Body of pancreas (tissue), 4 donors: Measurements from ENCODE around the gene MAP2. TPM values are rescaled to one million over a fixed set of nuclear protein-coding genes. Genes with fewer than 3 reads are reported as not detected.

ENCODE experiments used
- ATAC-seq: fragments of 150-250 bp; one replicate; pipeline ENCODE4 v1.9.1; 2016
- DNase-seq, 4 donors: peaks; one replicate each; pipeline ENCODE4 v3.0.0-alpha.2; 2019
- H3K27ac ChIP-seq, 4 donors: fragments of 200-600 bp; sonication (generic); 1 replicate in 3 of 4; 2 replicates in 1 of 4; pipeline versions ENCODE4 v1.5.1 to v1.6.1; 2016 to 2019; ENCODE audit warnings: mild to moderate bottlenecking in 1 of 4, mixed read lengths in 1 of 4, moderate library complexity in 1 of 4
- H3K27me3 ChIP-seq, 2 donors: fragments of 200-600 bp; sonication (generic); one replicate each; pipeline ENCODE4 v1.6.0; 2016; ENCODE audit warnings: mild to moderate bottlenecking in 1 of 2
- H3K36me3 ChIP-seq, 2 donors: fragments of 200-600 bp; sonication (generic); replicated peaks in 1 of 2; 2 replicates each; pipeline ENCODE4 v1.5.1; 2016; ENCODE audit warnings: low read depth in 2 of 2; ENCODE audit not compliant: insufficient read depth in 1 of 2
- H3K4me1 ChIP-seq: fragments of 200-600 bp; sonication (generic); one replicate; pipeline ENCODE4 v1.6.0; 2016
- H3K4me3 ChIP-seq, 2 donors: fragments of 200-600 bp; sonication (generic); 1 replicate in 1 of 2; 2 replicates in 1 of 2; pipeline ENCODE4 v1.5.1; 2016 to 2019
- H3K9me3 ChIP-seq, 3 donors: fragments of 200-600 bp; sonication (generic); 1 replicate in 2 of 3; 2 replicates in 1 of 3; pipeline ENCODE4 v1.5.1; 2016
- CTCF ChIP-seq, 7 experiments: fragments of 450-650 bp in 4 of 7; fragments of 200-600 bp in 3 of 7; sonication (generic) in 3 of 7; IDR thresholded peaks; one replicate each; pipeline ENCODE4 v1.5.1; 2016 to 2019; ENCODE audit warnings: antibody characterized with exemption in 7 of 7
- POLR2A ChIP-seq, 3 donors: fragments of 450-650 bp; IDR thresholded peaks; one replicate each; pipeline ENCODE4 v1.6.1; 2016; ENCODE audit warnings: antibody characterized with exemption in 3 of 3, mild to moderate bottlenecking in 2 of 3
- WGBS, 2 donors: methylation state at CpG; one replicate each; pipeline ENCODE4 v1.1.5; 2017; 5-methylcytosine and 5-hydroxymethylcytosine counted together
- intact Hi-C: fragments of 100-400 bp; cut with DNase I; formaldehyde crosslinking; loops from one replicate; pipeline ENCODE4 v1.15.1; 2023
- total RNA-seq, 2 donors: library from RNA; depleted of rRNA; stranded (reverse); fragments of >200 nt; gene quantifications; one replicate each; pipeline ENCODE4 v1.1.0, GENCODE V29; 2016

MAP2 gene
- total RNA-seq, 2 donors from 2014 or later, result 14.2 to 32.9 TPM

DNA sequence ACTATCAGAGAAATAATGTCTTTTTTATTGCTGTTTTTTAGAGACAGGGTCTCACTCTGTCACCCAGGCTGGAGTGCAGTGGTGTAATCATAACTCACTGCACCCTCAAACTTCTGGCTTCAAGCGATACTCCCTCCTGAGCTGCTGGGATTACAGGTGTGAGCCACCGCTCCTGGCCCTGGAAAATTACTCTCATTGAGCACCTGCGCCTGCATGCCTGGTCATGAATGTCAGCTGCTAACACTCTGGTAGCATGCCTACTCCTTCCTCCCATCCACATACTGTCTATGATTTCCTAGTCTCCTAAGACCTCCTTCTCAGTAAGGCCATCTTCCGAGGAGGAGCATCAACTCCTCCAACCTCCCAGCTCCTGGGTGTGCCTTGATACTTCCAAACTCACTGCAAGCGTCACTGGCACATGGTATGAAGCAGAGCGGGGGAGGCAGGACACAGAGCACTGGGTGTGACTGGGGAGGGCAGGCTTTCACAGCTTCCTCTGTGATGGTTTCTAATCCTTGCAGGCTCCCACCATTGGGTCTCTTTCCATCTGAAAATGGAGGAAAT is 1.6 kb upstream of the MAP2 start:
- ATAC-seq (no peak), DNase-seq (no peak)
- Histone ChIP-seq H3K27me3 (no peaks in the 10 kb centered on the region), H3K27ac (no peak overlapping the region), H3K4me3 (no peak overlapping the region), H3K9me3 (no peaks in the 10 kb centered on the region), H3K4me1 (peaks cover 18% of the 10 kb centered on the region), H3K36me3 (no peaks in the 10 kb centered on the region)
- WGBS, 2 donors, result 92 to 94% methylated on average over 6 of the region's 6 CpGs
- TF ChIP-seq CTCF (IDR thresholded peaks at IDR 0.05), result no peak
- no peak for TF ChIP-seq POLR2A (IDR thresholded peaks at IDR 0.05)
- intact Hi-C loops, result no loop called here

GRCh38 chr2:209424199-209424701 is 403 bp downstream of the MAP2 start:
- DNase-seq, result peak; percentile 47 to 67 (median 56)
- no peaks in the 10 kb centered on the region for H3K36me3 ChIP-seq
- peak overlapping the region; percentile 28 to 73 for H3K4me3 ChIP-seq
- intact Hi-C loops, result no loop called here
- peaks cover 18% of the 10 kb centered on the region for H3K4me1 ChIP-seq
- H3K27ac ChIP-seq, result peak overlapping the region; percentile 54 to 75 (median 74)
- 0 to 1% methylated on average over 28 of the region's 28 CpGs for WGBS, 2 donors
- ATAC-seq, result peak; percentile 44
- H3K9me3 ChIP-seq, result no peaks in the 10 kb centered on the region
- no peak for TF ChIP-seq POLR2A (IDR thresholded peaks at IDR 0.05)
- H3K27me3 ChIP-seq, result no peaks in the 10 kb centered on the region

DNA sequence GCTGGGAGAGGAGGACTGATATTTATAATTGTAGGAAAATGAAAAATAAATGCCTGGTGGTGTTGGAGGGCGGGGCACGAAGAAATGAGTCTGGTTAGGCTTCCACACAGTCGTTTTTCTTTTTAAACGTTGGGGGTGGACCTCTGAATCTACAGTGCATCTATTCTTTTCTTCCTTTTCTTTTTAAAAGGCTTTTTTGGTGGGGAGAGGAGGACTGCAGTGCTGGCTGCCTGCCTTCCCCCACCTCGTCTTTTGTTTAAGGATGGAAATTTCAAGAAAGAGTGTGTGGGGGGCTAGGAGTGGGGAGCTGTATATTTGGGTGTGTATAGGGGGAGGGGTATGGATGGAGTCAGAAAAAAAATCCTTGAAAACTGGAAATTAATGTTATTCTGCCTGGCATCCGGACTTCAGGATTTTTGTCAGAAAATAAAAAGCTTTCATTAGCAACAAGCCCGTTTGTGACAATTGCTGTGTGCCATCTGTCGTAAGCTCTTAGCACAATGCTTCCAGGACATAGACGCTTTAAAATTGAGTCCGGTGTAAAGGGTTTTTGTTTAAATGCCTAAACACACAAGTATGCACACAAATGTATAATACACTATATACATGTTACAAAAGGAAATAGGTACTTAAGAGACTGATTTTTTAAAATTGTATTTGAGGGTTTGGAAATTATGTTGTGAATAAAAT is 1.1 kb downstream of the MAP2 start:
- ATAC-seq (no peak), DNase-seq (no peak)
- no peak for TF ChIP-seq POLR2A (IDR thresholded peaks at IDR 0.05)
- no peak for TF ChIP-seq CTCF (IDR thresholded peaks at IDR 0.05)
- intact Hi-C loops, result no loop called here
- H3K36me3 ChIP-seq, result no peaks in the 10 kb centered on the region
- H3K9me3 ChIP-seq, result no peaks in the 10 kb centered on the region
- peak overlapping the region in 1 of 2 donors; percentile 73 for H3K4me3 ChIP-seq
- H3K4me1 ChIP-seq, result peaks cover 18% of the 10 kb centered on the region
- peak overlapping the region; percentile 54 to 75 (median 74) for H3K27ac ChIP-seq
- H3K27me3 ChIP-seq, result no peaks in the 10 kb centered on the region
- 5 to 6% methylated on average over 10 of the region's 10 CpGs for whole genome bisulfite sequencing, 2 donors

DNA sequence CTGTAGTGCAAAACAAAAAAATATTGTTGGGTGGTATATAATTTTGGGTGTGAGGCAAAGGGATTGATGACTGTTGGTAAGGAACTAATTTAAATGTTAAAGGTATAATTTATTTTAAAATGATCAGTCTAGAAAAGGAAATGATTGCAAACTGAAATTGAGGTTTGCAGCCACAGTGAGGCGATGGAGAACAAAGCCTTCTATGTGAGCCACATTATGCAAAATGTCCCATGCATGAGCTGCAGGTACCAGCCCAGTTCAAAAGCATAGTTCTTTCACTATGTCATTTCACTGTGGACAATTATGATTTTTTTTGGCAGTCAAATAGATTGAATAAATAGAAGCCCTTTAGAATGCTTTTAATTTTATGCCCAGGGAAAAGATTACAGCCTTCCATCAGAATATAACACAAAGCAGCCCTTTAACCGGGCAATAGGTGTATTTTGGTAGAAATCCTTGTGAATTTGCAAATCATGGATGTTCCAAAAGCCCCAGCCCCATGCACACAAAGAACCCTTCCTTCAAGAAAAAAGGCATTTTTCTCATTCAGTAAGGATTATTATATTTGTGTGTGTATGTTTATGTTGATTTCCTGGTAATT is 1.7 kb downstream of the MAP2 start:
- H3K27ac ChIP-seq, result peak overlapping the region in 3 of 4 donors; percentile 51 to 74 (median 64)
- intact Hi-C loops, result no loop called here
- peak; percentile 40 for ATAC-seq

More for the DNA sequence above, 1.7 kb downstream of the MAP2 start:
- Histone ChIP-seq H3K4me1 (peaks cover 18% of the 10 kb centered on the region), H3K36me3 (no peaks in the 10 kb centered on the region), H3K9me3 (no peaks in the 10 kb centered on the region), H3K4me3 (no peak overlapping the region), H3K27me3 (no peaks in the 10 kb centered on the region)
- TF ChIP-seq CTCF (IDR thresholded peaks at IDR 0.05) (peak; percentile 26 to 79 (median 66)), POLR2A (IDR thresholded peaks at IDR 0.05) (no peak)
- WGBS, 2 donors, result 28 to 35% methylated on average over 2 of the region's 2 CpGs
- peak; percentile 45 to 62 (median 60) for DNase-seq
